ENCODE results near the gene POLD1. TPM values are rescaled to one million over a fixed set of nuclear protein-coding genes. Genes with fewer than 3 reads are reported as not detected.

The POLD1 gene
- total RNA-seq, 2 donors from 2014 or later, result 12.8 to 39.5 TPM

- Histone ChIP-seq H3K27me3 (replicated peaks; ENCODE audit: insufficient read depth) (no peaks in the 10 kb centered on the region), H3K9me3 (no peaks in the 10 kb centered on the region), H3K4me1 (ENCODE audit: control insufficient read depth in 1 of 2, low read depth in 2 of 2) (peaks cover 4 to 7% of the 10 kb centered on the region in 2 donors), H3K36me3 (no peaks in the 10 kb centered on the region), H3K4me3 (no peak overlapping the region), H3K27ac (no peak overlapping the region)
- ATAC-seq (ENCODE audit: insufficient number of reproducible peaks, low FRiP score, low read depth), result no peak
- no peak for TF ChIP-seq CTCF (IDR thresholded peaks at IDR 0.05)
- no peak for DNase-seq (ENCODE audit: low spot score)
Measured at GRCh38 chr19:50423279-50424113, 39.3 kb downstream of the POLD1 start.

- DNase-seq (ENCODE audit: low spot score) (no peak), ATAC-seq (ENCODE audit: insufficient number of reproducible peaks, low FRiP score, low read depth) (no peak)
- no peaks in the 10 kb centered on the region for H3K9me3 ChIP-seq
- H3K4me3 ChIP-seq, result no peak overlapping the region
- TF ChIP-seq CTCF (IDR thresholded peaks at IDR 0.05), result no peak
- H3K27me3 ChIP-seq (replicated peaks; ENCODE audit: insufficient read depth), result no peaks in the 10 kb centered on the region
- no peak overlapping the region for H3K27ac ChIP-seq
- H3K36me3 ChIP-seq, result no peaks in the 10 kb centered on the region
- H3K4me1 ChIP-seq (ENCODE audit: control insufficient read depth in 1 of 2, low read depth in 2 of 2), result no peaks in the 10 kb centered on the region
Measured at GRCh38 chr19:50425581-50425980, 41.4 kb downstream of the POLD1 start.

- no peak for TF ChIP-seq CTCF (IDR thresholded peaks at IDR 0.05)
- Histone ChIP-seq H3K4me1 (ENCODE audit: control insufficient read depth in 1 of 2, low read depth in 2 of 2) (peaks cover 4 to 11% of the 10 kb centered on the region in 2 donors), H3K36me3 (no peaks in the 10 kb centered on the region), H3K27me3 (replicated peaks; ENCODE audit: insufficient read depth) (peaks cover 2% of the 10 kb centered on the region), H3K9me3 (no peaks in the 10 kb centered on the region), H3K27ac (no peak overlapping the region), H3K4me3 (peak overlapping the region; percentile 48)
- DNase-seq (ENCODE audit: low spot score) (no peak), ATAC-seq (ENCODE audit: insufficient number of reproducible peaks, low FRiP score, low read depth) (no peak)
Measured at GRCh38 chr19:50427318-50427925, 43.3 kb downstream of the POLD1 start.

- H3K4me3 ChIP-seq, result peak overlapping the region; percentile 48
- no peaks in the 10 kb centered on the region for H3K9me3 ChIP-seq
- H3K27ac ChIP-seq, result no peak overlapping the region
- peaks cover 6 to 13% of the 10 kb centered on the region in 2 donors for H3K4me1 ChIP-seq (ENCODE audit: control insufficient read depth in 1 of 2, low read depth in 2 of 2)
- TF ChIP-seq CTCF (IDR thresholded peaks at IDR 0.05), result no peak
- peaks cover 5% of the 10 kb centered on the region for H3K27me3 ChIP-seq (replicated peaks; ENCODE audit: insufficient read depth)
- DNase-seq (ENCODE audit: low spot score), result no peak
- no peaks in the 10 kb centered on the region for H3K36me3 ChIP-seq
- no peak for ATAC-seq (ENCODE audit: insufficient number of reproducible peaks, low FRiP score, low read depth)
Measured at GRCh38 chr19:50427997-50428425, 43.9 kb downstream of the POLD1 start.

GRCh38 chr19:50428772-50429463, 44.8 kb downstream of the POLD1 start:
- no peak for TF ChIP-seq CTCF (IDR thresholded peaks at IDR 0.05)
- Histone ChIP-seq H3K4me1 (ENCODE audit: control insufficient read depth in 1 of 2, low read depth in 2 of 2) (peaks cover 6 to 13% of the 10 kb centered on the region in 2 donors), H3K4me3 (no peak overlapping the region), H3K36me3 (no peaks in the 10 kb centered on the region), H3K9me3 (no peaks in the 10 kb centered on the region), H3K27ac (no peak overlapping the region), H3K27me3 (replicated peaks; ENCODE audit: insufficient read depth) (peaks cover 5% of the 10 kb centered on the region)
- ATAC-seq (ENCODE audit: insufficient number of reproducible peaks, low FRiP score, low read depth) (no peak), DNase-seq (ENCODE audit: low spot score) (no peak)

Data from thoracic aorta (tissue), 2 donors.